ENCODE results near the gene LAT. TPM values are rescaled to one million over a fixed set of nuclear protein-coding genes. Genes with fewer than 3 reads are reported as not detected.
A peak's percentile ranks its signal among the peaks of the same experiment; 100 is the strongest.
"Not testable (repeated sequence)": the region's sequence is repeated elsewhere in the genome, so short reads cannot be mapped to it uniquely, and the experiment has no call there.

Gene LAT, protein sequence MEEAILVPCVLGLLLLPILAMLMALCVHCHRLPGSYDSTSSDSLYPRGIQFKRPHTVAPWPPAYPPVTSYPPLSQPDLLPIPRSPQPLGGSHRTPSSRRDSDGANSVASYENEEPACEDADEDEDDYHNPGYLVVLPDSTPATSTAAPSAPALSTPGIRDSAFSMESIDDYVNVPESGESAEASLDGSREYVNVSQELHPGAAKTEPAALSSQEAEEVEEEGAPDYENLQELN
- 1 to 10 TPM; 2.0 to 2.4 TPM for total RNA-seq
- long read RNA-seq, partial matches to known transcripts: 0 of 3 reads
- long read RNA-seq, other reads (novel, unspliced or antisense): 1 of 3 reads

DNA sequence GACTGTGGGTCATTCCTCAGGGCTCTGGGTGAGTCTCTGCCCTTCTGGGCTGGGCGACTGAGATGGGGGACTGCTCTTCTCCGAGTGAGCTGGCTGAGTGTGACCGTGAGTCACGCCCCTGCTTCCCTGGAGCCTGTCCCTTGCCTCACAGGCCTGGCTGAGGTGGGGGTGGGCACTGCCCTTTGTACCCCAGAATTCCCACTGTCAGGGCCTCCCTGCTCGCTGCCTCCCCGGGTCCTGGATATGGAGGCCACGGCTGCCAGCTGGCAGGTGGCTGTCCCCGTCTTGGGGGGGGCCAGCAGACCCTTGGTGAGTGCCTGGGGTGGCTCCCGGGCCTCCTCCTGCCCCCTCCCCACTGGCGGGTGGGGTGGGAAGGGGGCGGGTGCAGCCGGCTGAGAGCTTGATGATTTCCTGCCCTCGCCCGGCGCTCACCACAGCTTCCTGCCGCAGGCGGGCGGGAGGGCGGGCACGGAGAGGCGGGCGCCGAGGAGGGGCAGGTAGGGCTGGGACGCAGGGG, at the start of gene LAT:
Gene LAT (plus strand): TSS at position 434 of the 517 bp plus-strand sequence. CDS start 366 bp downstream, outside the sequence.
- ATAC-seq (peak; percentile 35 to 65), DNase-seq (no peak)
- intact Hi-C loops (cut with DNase I): no loop called here

DNA sequence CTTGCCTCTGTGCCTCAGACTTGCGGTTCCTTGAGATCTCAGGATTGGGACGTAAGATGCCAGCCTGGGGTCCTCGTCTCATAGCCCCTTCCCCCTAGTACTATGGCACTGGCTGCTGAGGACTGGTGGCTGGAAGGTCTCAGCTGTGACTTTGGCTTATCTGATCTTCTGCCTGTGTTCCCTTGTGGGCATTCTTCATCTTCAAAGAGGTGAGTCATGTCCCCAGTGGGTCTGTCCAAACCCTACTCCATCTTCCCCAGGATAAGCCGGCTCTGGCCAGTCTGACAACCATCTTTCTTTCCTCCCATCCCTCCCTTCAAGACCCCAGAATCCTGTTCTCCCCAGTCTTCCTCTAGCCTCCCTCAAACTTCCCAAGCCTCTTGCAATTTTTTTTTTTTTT, 49.5 kb upstream of the LAT start:
- ATAC-seq (no peak), DNase-seq (no peak)
- intact Hi-C loops (cut with DNase I): no loop called here

- peak; percentile 86 for DNase-seq
- peak; percentile 94 to 99 for ATAC-seq
Measured at GRCh38 chr16:28935924-28936783, 48.7 kb upstream of the LAT start.

GRCh38 chr16:28936784-28937155, 48.1 kb upstream of the LAT start:
- no peak for DNase-seq
- no peak for ATAC-seq
- intact Hi-C loops (cut with DNase I): no loop called here

More at GRCh38 chr16:28935924-28936783, 48.7 kb upstream of the LAT start:
- intact Hi-C loops (cut with DNase I): no loop called here

DNA sequence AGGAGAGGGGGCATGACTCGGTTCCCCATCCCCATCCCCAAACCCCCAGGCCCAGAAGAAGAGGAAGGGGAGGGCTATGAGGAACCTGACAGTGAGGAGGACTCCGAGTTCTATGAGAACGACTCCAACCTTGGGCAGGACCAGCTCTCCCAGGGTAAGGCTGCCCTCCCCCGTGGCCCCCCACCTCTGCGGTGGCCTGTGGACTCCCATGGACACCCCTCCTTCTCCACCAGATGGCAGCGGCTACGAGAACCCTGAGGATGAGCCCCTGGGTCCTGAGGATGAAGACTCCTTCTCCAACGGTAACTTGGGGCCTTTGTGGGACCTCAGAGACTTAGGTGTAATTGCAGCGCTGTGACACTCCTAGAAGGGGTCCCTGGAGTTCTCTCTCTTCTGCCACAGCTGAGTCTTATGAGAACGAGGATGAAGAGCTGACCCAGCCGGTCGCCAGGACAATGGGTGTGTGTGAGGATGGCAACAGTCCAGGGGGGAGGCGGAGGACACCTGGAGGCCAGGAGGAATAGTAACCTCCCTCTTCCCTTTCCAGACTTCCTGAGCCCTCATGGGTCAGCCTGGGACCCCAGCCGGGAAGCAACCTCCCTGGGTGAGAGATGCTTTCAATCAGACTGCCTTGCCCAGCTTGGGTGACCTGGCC, 47.5 kb upstream of the LAT start:
- intact Hi-C loops (cut with DNase I): no loop called here
- DNase-seq (no peak), ATAC-seq (no peak)

DNA sequence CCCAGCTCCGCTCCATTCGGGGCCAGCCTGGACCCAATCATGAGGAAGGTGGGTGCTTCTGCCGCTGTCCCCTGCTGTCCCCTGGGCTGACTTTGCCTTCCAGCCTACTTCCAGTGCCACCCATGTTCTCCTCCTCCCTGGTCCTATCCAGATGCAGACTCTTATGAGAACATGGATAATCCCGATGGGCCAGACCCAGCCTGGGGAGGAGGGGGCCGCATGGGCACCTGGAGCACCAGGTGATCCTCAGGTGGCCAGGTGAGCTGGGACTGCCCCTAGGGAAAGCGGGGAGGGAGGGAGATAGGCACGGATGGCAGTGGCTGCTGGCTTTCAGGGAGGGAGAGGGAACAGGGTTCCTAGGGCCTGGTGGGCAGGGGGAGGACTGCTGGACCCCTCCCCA, 46.1 kb upstream of the LAT start:
- intact Hi-C loops (cut with DNase I): no loop called here
- no peak for DNase-seq
- ATAC-seq: no peak

- not testable (repeated sequence) for DNase-seq, ATAC-seq
- intact Hi-C loops (cut with DNase I): loop anchor here in 1 of 2 donors (10.0 kb wide), 1 partner anchor 95 kb away; the partner anchor contains the start of gene TUFM
Measured at GRCh38 chr16:28939825-28940224, 45.0 kb upstream of the LAT start.

DNA sequence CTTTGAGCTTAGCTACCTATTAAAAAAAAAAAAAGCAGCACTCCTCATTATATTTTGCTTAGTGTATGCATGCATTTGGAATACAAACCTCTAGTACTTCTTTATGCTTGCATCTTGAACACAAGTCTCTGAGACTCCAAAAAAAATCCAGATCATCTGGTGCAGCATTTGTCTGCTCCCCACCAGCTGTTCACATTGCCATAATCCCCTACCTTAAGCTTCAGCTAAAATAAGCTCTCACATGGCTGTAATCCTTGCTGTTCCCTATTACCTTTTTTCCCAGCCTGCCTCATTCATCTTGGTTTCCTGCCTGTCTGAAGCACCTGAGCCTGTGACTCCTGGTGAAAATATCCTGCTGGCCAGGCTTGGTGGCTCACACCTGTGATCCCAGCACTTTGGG, 41.6 kb upstream of the LAT start:
- no peak for ATAC-seq
- DNase-seq: no peak
- intact Hi-C loops (cut with DNase I): loop anchor here in 1 of 2 donors (10.0 kb wide), 1 partner anchor 98 kb away; the partner anchor contains the start of gene TUFM

DNA sequence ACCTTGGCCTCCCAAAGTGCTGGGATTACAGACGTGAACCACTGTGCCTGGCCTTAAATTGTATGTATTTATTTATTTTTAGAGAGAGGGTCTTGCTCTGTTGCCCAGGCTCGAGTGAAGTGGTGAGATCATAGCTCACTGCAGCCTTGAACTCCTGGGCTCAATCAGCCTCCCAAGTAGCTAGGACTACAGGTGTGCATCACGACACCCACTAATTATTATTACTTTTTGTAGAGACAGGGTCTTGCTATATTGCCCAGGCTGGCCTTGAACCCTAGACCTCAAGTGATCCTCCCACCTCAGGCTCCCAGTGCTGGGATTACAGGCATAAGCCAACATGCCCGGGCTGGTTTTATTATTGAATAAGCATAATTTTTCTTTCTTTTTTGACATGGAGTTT, 38.2 kb upstream of the LAT start:
- DNase-seq: no peak
- intact Hi-C loops (cut with DNase I): loop anchor here in 1 of 2 donors (10.0 kb wide), 1 partner anchor 102 kb away; the partner anchor contains the start of gene TUFM
- no peak for ATAC-seq

GRCh38 chr16:28950648-28951409, 34.0 kb upstream of the LAT start, which contains the start of gene NFATC2IP:
Gene NFATC2IP (plus strand): TSS chr16:28950937. CDS start chr16:28951012, 75 bp downstream.
- intact Hi-C loops (cut with DNase I): no loop called here
- ATAC-seq (peak; percentile 99), DNase-seq (peak; percentile 99)

DNA sequence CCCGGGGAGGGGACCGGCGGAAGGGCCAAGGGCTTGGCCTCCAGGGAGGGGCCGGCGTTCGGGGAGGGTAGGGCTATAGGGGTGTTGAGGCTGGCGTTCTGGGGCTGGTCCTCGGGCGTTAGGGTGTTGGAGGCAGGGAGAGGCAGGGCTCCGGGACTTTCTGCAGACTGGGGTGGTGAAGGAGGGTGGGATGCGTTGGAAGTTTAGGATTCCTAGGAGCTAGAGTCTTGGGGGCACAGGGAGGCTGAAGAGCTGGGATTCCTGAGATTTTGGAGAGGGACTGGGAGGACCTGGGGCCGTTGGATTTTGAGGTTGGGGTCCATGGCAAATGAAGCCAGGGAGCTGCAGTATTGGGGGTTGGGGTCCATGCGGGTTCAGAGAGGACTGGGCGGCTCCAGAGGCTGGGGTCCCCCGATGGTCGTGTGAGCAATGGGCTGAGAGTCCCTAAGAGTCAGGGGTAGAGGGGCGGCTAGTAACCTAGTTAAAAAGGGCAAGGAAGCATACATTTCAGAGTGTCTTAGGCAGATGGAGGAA, 33.4 kb upstream of the LAT start:
- intact Hi-C loops (cut with DNase I): no loop called here
- ATAC-seq: peak in 1 of 2 donors; percentile 62

DNA sequence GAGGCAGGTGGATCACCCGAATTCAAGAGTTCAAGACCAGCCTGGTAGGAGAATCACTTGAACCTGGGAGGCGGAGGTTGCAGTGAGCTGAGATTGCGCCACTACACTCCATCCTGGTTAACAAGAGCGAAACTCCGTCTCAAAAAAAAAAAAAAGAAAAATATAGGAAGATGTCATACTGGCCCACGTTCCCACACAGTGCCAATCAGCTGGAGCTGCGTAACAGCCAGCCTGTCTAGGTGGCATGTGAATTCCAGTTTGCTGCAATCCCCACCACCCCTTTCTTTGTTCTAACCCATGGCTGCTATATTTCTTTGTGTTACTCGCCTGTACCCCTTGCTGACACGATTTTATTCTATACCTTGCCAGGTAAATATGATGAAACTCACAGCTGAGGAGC, 26.6 kb upstream of the LAT start:
- DNase-seq (no peak), ATAC-seq (no peak)
- intact Hi-C loops (cut with DNase I): no loop called here

More for the DNA sequence above, 33.4 kb upstream of the LAT start:
- no peak for DNase-seq

DNA sequence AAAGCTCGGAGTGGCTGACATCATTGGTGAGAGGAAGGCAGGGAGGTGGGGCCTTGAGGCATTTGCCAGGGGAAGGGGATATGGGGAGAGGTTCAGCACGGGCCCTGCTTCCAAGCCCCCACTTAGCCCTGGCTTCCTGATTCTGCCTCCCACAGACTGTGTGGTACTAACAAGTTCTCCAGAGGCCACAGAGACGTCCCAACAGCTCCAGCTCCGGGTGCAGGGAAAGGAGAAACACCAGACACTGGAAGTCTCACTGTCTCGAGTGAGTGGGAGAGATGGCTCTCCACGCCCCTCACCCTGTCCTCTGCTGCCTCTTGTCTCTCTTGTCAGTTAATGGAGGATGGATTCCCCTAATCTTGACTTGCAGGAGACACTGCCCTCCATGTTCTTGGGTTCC, 26.0 kb upstream of the LAT start:
- no peak for DNase-seq
- intact Hi-C loops (cut with DNase I): no loop called here
- no peak for ATAC-seq

- ATAC-seq: no peak
- no peak for DNase-seq
- intact Hi-C loops (cut with DNase I): no loop called here
Measured at GRCh38 chr16:28964072-28964471, 20.8 kb upstream of the LAT start.

- intact Hi-C loops (cut with DNase I): no loop called here
- DNase-seq (no peak), ATAC-seq (no peak)
Measured at GRCh38 chr16:28964496-28964895, 20.4 kb upstream of the LAT start.

DNA sequence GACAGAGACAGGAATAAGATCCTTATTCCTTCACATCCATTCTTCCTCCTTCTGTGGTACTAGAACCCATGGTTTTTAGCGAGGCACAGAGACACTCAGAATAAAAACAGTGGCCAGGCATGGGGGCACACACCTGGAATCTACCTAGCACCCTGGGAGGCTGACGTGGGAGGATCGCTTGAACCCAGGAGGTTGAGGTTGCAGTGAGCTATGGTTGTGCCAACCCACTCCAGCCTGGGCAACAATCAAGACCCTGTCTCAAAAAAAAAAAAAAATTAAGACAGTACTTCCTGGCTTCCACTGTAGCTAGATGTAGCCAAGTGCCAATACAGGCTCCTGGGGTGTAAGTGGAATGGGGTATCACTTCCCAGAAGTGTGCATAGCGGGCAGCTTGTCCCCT, 17.7 kb upstream of the LAT start:
- no peak for ATAC-seq
- DNase-seq: no peak
- intact Hi-C loops (cut with DNase I): no loop called here

DNA sequence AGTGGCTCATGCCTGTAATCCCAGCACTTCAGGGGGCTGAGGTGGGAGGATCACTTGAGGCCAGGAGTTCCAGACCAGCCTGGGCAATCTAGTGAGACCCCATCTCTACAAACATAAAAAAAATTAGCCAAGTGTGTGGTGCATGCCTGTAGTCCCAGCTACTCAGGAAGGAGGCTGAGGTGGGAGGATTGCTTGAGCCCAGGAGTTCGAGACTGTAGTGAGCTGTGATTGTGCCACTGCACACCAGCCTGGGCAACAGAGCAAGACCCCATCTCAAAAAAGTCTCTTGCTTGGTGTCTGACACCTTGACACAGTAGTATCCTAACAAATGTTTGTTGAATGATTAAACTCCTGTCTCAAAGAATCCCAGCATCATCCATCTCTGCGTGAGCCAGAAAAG, 15.2 kb upstream of the LAT start:
- intact Hi-C loops (cut with DNase I); DNase-seq; ATAC-seq: not testable (repeated sequence)

DNA sequence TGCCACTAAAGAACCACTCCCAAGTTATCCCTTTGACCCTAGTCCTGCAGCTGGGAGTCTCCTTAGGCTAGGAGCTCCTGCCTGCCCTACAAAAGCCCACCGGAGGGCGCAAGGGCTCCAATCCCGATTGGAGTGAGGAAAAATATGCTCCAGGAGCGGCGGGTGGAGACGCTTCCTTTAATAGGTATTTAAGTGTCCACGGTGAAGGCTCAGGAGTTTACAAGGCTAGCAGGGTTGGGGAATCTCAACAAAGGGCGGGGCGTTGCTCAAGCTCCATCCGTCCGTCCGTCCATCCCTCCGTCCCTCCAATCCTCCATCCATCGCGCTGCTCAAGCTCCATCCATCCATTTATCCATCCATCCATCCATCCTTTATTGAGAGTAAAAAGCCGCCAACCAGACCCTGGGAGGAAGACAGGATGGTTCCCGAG, 10.8 kb upstream of the LAT start:
- intact Hi-C loops (cut with DNase I): no loop called here
- peak; percentile 68 for DNase-seq
- ATAC-seq: peak; percentile 52 to 65
